GM19455 (cell line): ENCODE data around the gene PAX5.
A peak's percentile ranks its signal among the peaks of the same experiment; 100 is the strongest.

ENCODE experiments used
- ATAC-seq: cut with Tn5 transposase; IDR thresholded peaks from one replicate; pipeline ENCODE4 v1.9.1; 2021; ENCODE audit not compliant: unreplicated experiment

The PAX5 gene

DNA sequence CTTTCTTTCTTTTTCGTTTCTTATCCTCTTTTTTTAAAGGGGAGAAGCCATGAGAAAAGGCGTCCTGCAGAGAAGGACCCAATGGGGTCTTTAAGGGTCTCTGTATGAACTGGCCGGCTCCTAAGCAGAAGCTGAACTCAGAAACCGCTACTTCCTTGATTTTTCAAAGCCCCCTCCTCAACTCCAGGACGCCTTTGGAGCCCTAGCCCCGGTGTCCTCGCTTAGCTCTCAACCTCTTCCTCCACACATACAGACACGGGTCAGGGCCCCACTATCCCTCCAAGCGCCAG is 8.3 kb downstream of the PAX5 start:
- ATAC-seq: no peak

DNA sequence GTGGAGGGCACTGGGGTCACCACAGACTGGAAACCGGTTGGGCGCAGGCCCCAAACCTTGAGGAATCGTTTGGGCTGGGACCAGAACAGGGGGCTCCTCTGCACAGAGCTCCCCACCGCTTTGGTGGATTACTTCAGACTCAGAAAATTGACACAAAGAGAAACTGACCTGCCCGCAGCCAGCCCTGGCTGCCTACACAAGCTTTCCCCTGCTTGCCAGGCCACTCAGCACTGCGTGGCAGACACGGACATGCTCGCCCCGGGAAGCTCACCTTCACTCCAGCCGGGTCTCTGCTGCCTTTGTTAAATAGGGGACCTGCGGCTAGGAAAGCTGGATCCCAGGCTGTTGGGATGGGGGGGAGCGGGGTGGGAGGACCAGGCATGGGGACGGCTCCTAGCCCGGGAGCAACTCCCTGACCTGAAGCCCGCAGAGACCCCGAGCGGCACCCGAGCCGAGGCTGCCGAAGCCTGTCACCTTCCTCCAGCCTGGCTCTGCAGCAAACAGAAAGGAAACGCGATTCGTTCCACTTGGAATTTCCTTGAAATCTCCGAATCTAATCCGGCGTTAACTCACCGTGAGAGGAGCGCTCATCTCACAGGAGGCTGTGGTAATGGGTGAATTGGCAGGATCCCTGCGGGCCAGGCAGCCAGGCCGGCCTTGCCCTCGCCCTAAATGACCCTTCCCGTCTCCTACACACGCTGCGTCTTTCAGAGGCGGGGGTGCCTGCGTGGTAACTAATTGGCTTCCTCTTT is 8.8 kb downstream of the PAX5 start:
- no peak for ATAC-seq

DNA sequence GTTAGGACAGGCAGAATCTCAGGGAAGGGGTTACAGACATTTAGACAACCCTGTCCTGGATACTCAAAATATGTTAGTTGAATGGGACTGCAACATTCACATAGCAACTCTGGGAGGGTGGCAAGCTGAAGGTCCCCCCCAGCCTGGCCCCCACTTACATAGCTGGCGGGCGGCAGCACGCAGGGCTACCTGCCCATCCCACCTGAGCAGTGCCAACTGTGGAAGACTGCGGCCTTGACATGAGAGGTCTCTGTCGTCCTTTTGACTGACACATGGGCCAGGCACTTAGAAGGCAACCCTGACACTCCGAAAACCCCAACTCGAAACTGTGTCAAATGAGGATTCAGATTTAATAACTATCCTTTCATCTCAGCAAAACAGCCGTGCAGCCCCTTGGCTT is 16.5 kb downstream of the PAX5 start:
- ATAC-seq: no peak

- no peak for ATAC-seq
These were observed 22.5 kb downstream of the PAX5 start for GRCh38 chr9:37011530-37011929.

DNA sequence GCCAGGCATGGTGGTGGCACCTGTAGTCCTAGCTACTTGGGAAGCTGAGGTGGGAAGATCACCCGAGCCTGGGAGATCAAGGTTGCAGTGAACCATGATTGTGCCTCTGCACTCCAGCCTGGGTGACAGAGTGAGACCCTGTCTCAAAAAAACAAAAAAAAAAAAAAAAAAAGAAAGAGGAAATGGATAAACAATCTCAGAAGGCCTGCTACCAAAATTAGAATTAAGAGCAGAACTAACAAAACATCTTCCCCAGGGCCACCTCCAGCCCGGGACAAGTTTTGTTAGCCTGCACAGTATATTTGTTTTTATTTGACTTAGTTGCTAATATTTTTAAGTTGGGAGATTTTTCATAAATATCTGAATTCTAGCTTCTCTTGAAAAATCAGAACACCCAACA is 23.1 kb downstream of the PAX5 start:
- ATAC-seq: no peak

- ATAC-seq: no peak
These were observed 23.9 kb downstream of the PAX5 start for GRCh38 chr9:37010180-37010579.

GRCh38 chr9:37007295-37007694 is 26.8 kb downstream of the PAX5 start:
- ATAC-seq: no peak

GRCh38 chr9:37005517-37006140 is 28.4 kb downstream of the PAX5 start:
- no peak for ATAC-seq

- no peak for ATAC-seq
These were observed 29.6 kb downstream of the PAX5 start for GRCh38 chr9:37004424-37004935.

- no peak for ATAC-seq
These were observed 31.5 kb downstream of the PAX5 start for GRCh38 chr9:37002413-37003217.

GRCh38 chr9:37002036-37002412 is 32.0 kb downstream of the PAX5 start:
- ATAC-seq: no peak

GRCh38 chr9:37001459-37001858 is 32.6 kb downstream of the PAX5 start:
- ATAC-seq: no peak

GRCh38 chr9:36999728-37000333 is 34.2 kb downstream of the PAX5 start:
- no peak for ATAC-seq

GRCh38 chr9:36997414-36997813 is 36.7 kb downstream of the PAX5 start:
- ATAC-seq: no peak

DNA sequence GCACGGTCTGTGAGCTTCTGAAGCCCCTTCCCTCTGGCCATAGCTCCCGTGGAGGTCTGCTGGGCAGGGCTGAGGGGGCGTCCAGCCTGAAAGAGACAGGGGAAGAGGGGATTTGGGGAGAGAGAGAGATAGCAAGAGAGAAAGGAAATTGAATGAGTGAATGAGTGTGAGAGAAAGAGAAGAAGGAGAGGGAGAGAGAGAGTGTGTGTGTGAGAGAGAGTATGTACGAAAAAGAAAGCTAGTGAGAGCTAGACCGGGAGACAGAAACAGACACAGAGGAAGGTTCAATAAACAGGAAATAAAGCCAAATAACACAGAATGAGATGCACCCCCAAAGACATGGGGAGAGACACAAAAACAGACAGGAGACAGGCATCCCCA is 37.4 kb downstream of the PAX5 start:
- no peak for ATAC-seq

GRCh38 chr9:36995927-36996705 is 38.0 kb downstream of the PAX5 start:
- peak; percentile 30 for ATAC-seq

DNA sequence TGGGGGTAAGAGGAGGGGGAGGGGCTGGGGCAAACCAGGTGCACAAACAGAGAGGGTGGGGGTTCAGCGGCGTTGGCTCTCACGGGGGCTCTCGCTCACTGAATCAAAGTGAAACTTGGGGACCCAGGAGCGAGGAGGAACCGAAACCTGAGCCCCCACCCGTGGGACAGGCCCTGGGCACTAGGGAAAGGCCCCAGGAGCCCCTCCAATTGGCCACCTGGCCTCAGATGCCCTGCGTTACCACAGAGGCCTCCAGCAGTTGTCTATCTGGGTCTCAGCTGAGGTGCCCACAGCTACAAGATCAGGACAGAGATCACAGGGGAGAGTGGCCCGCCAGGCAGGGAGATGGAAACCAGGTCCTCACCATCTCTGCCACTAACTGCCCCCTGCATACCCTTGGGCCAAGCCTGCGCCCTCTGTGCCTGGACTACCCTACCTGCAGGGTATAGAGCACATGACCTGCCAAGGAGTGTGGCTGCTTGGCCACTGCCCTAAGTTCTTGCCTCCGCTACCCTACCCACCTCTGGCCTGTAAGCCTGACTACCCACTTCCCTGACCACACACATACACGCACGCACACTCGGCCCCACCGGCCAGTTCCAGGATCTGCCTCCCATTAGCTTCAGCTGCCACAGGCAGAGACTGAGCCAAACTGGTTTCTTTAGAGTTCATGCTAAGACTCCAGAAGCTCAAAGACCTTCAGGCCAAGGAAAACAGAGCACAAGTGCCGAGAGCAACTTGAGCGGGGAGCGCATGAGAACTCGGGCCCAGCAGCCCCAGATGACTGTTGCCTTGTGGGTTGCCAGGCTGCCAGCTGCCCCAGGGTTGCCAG is 39.9 kb downstream of the PAX5 start:
- peak; percentile 60 for ATAC-seq

- no peak for ATAC-seq
These were observed 41.4 kb downstream of the PAX5 start for GRCh38 chr9:36992501-36993316.

GRCh38 chr9:36991516-36992134 is 42.4 kb downstream of the PAX5 start:
- no peak for ATAC-seq
